HG02840 (cell line): ENCODE results near the gene CPXM1.
"Not testable (repeated sequence)": the region's sequence is repeated elsewhere in the genome, so short reads cannot be mapped to it uniquely, and the experiment has no call there.

ENCODE experiments used
- ATAC-seq: cut with Tn5 transposase; IDR thresholded peaks from one replicate; pipeline ENCODE4 v1.9.1; 2021; ENCODE audit warnings: mild to moderate bottlenecking, moderate library complexity, moderate number of reproducible peaks; ENCODE audit not compliant: unreplicated experiment, low FRiP score

The CPXM1 gene

GRCh38 chr20:2800521-2801285 lies at the start of gene CPXM1:
Gene CPXM1 (minus strand): TSS chr20:2800627. CDS start chr20:2800572, 55 bp downstream.
- no peak for ATAC-seq

- no peak for ATAC-seq
These were observed 49.1 kb upstream of the CPXM1 start for GRCh38 chr20:2849529-2849928.

GRCh38 chr20:2847802-2848201 lies 47.4 kb upstream of the CPXM1 start:
- no peak for ATAC-seq

GRCh38 chr20:2846698-2847097 lies 46.3 kb upstream of the CPXM1 start:
- no peak for ATAC-seq

- ATAC-seq: no peak
These were observed 45.2 kb upstream of the CPXM1 start for GRCh38 chr20:2845607-2846006.

- peak; percentile 31 for ATAC-seq
These were observed 40.6 kb upstream of the CPXM1 start for GRCh38 chr20:2840967-2841531.

- peak; percentile 90 for ATAC-seq
These were observed 39.9 kb upstream of the CPXM1 start, which contains the start of the genes PCED1A and VPS16 for GRCh38 chr20:2840138-2840966. Gene PCED1A (minus strand): TSS chr20:2840655. CDS start chr20:2839912, 743 bp downstream. Gene VPS16 (plus strand): TSS chr20:2840745. CDS start chr20:2840775, 30 bp downstream.

GRCh38 chr20:2839732-2840137 lies 39.3 kb upstream of the CPXM1 start:
- ATAC-seq: no peak

- no peak for ATAC-seq
These were observed 38.6 kb upstream of the CPXM1 start for GRCh38 chr20:2838847-2839671.

GRCh38 chr20:2838170-2838797 lies 37.9 kb upstream of the CPXM1 start:
- no peak for ATAC-seq

- ATAC-seq: no peak
These were observed 37.0 kb upstream of the CPXM1 start for GRCh38 chr20:2837221-2837960.

GRCh38 chr20:2836035-2836434 lies 35.6 kb upstream of the CPXM1 start:
- no peak for ATAC-seq

- no peak for ATAC-seq
These were observed 34.9 kb upstream of the CPXM1 start for GRCh38 chr20:2835331-2835796.

GRCh38 chr20:2834401-2835110 lies 34.1 kb upstream of the CPXM1 start:
- ATAC-seq: no peak

GRCh38 chr20:2833761-2834160 lies 33.3 kb upstream of the CPXM1 start:
- ATAC-seq: no peak

GRCh38 chr20:2831206-2831605 lies 30.8 kb upstream of the CPXM1 start:
- ATAC-seq: not testable (repeated sequence)

- ATAC-seq: no peak
These were observed 28.9 kb upstream of the CPXM1 start for GRCh38 chr20:2829376-2829775.

- ATAC-seq: no peak
These were observed 26.2 kb upstream of the CPXM1 start for GRCh38 chr20:2826655-2827054.
